ENCODE results near the gene STX3. TPM values are rescaled to one million over a fixed set of nuclear protein-coding genes. Genes with fewer than 3 reads are reported as not detected.
"Not testable (repeated sequence)": the region's sequence is repeated elsewhere in the genome, so short reads cannot be mapped to it uniquely, and the experiment has no call there.

The STX3 gene
- total RNA-seq, 1 experiment from 2014 or later = 23.9 TPM

GRCh38 chr11:59758401-59759037 is 3.3 kb downstream of the STX3 start:
- no peak for DNase-seq (ENCODE audit: low read depth)

- no peak for DNase-seq (ENCODE audit: low read depth)
Measured at GRCh38 chr11:59759900-59760299, 4.7 kb downstream of the STX3 start.

- DNase-seq (ENCODE audit: low read depth) = no peak
Measured at GRCh38 chr11:59760771-59761170, 5.6 kb downstream of the STX3 start.

- no peak for DNase-seq (ENCODE audit: low read depth)
Measured at GRCh38 chr11:59761993-59762392, 6.8 kb downstream of the STX3 start.

DNA sequence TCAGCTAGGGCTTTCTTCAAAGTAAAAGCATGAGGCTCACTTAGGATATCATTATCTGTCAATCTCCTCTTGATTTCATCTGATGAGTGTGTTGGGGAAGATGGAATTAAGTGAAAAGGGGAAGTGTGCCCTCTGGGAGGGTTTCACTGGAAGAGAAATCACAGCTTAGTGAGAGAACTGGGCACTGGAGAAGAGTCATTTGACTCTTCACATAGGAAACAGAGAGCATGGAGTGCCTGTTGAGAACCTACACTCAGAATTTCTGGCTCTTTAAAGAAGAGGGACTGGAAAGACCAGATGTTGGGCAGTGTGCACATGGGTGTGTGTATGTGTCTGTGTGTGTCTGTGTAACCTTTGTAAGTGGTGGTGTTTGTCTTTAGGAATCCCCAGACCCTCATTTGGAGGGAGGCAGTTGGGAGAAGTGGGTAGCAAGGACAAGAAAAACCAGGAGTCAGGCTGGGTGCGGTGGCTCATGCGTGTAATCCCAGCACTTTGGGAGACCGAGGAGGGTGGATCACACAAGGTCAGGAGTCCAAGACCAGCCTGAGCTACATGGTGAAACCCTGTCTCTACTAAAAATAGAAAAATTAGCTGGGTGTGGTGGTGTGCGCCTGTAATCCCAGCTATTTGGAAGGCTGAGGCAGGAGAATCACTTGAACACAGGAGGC is 10.0 kb downstream of the STX3 start:
- DNase-seq (ENCODE audit: low read depth) = no peak

- DNase-seq (ENCODE audit: low read depth) = no peak
Measured at GRCh38 chr11:59766542-59767224, 11.5 kb downstream of the STX3 start.

DNA sequence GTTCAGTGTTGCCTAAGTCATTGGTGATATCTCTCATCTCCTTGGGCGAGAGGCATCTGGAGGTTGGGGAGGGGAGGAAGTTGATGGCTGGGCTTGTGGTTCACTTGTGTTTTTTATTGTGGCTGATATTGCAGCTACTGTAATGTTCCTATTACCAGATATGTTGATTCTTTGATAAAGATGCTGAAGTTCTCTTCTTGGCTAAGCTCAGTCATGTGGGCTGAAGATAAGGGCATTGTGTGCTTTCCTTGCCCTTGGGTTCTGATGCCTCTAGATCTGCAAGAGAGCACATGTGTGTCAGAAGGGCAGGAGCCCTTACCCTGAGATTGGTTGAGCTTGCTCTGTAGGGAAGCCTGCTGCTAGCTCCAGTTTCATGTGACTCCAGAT is 12.0 kb downstream of the STX3 start:
- DNase-seq (ENCODE audit: low read depth) = no peak

DNA sequence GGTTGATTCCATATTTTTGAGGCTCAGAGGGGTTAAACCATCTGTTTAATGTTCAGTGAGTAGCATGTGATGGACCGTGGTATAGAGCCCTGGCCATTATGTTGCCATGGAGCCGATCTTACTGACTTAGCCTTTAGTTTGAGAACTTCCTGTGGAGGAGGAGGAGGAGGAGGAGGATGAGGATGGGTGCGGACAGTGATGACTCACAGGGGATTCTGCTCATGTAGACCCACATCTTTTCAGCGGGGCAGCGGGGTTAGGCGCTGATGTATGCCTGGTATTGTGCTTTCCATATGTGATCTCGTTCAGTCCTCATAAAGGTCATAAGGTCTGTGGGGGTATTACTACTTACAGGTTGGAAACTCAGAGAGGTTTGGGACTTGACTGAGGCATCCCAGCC is 13.9 kb downstream of the STX3 start:
- peak; percentile 10 for DNase-seq (ENCODE audit: low read depth)

DNA sequence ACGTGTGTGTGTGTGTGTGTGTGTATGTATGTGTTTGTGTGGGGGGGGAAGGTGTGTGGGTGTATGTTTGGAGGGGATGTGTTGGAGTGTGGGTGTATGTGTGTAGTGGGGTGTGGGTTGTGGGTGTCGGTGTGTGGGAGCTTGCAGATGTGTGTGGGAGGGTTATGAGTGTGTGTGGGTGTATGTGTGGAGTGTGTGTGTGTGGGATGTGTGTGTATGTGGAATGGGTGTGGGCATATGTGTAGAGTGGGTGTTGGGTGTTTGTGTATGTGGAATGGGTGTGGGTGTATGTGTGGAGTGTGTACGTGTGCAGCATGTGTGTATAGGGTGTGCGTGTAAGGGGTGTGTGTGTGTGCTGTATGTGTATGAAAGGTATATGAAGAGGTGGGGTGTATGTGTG is 14.7 kb downstream of the STX3 start:
- DNase-seq (ENCODE audit: low read depth) = no peak

DNA sequence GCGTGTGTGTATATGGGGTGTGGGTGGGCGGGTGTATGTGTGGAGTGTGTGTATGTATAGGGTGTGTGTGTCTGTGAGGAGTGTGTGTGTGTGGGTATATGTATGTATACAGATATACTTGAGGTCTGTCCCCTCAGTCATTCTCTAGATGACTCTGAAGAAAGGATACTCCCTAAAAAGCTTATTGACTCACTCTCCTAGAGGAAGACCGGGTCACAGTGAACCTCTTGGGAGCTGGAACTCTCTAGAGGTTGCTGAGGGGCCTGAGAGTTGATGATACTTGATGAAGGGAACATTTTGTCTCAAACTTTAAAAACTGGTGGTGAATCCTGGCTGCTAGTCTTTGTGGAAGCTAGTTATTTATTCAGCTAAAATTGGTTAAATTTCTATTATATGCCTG is 15.1 kb downstream of the STX3 start:
- DNase-seq (ENCODE audit: low read depth) = no peak

- DNase-seq (ENCODE audit: low read depth) = no peak
Measured at GRCh38 chr11:59770869-59771268, 15.7 kb downstream of the STX3 start.

DNA sequence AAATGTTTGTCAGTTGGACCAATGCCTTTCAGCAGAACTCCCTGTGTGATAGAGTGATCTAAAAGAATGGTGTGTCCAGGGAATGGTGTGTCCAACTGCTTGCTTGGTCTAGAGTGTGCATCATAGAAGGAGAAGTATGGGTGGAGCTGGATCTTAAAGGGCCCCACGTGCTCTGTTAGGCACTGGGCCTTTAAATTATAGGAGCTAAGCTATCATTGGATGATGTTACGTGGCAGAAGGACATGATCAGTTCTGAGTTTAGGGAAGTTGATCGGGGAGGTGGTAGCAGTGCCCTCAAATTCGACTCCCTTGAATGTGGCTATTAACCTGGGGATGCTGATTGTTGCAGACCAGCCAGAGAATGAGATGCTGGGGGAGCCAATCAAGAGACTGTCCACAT is 16.4 kb downstream of the STX3 start:
- DNase-seq (ENCODE audit: low read depth) = no peak

GRCh38 chr11:59773083-59773440 is 17.9 kb downstream of the STX3 start:
- no peak for DNase-seq (ENCODE audit: low read depth)

DNA sequence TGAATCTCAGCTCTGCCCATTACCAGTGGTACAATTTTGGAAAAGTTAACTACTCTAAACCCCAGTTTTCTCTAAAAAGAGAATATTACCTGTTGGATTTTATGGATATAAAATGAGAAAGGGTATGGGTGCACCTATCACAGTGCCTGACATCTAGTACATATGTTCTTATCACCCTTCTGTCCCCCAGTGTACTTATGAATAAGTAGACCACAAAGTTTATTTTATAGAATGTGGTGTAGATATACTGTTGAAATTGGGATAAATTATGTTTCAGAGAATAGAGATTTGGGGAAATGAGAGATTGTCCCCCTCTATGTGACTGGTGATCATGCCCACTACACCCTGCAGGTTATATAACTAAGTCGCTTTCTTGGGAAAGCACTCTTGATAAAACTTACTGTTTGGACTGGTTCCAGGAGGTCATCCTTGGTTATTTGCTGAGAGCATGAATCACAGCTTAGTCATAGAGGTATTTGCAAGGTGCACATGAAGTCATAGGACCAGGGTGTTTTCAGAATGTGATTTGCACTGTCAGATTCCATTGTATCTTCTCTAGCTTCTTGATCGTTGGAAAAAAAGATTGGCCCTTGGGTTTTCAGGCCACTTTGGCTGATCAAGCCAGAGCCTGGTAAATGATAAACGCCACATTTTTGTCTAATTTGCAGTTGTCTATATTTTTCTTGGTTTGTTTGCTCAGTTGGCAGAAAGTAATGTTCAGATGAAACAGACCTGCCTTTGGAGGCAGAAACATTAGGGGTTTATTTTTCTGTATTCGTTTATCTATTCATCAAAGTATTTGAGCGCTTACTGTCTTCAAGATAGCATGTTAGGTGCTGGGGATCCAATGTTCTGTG is 21.3 kb downstream of the STX3 start:
- peak; percentile 82 for DNase-seq (ENCODE audit: low read depth)

- DNase-seq (ENCODE audit: low read depth) = no peak
Measured at GRCh38 chr11:59777104-59777503, 21.9 kb downstream of the STX3 start.

DNA sequence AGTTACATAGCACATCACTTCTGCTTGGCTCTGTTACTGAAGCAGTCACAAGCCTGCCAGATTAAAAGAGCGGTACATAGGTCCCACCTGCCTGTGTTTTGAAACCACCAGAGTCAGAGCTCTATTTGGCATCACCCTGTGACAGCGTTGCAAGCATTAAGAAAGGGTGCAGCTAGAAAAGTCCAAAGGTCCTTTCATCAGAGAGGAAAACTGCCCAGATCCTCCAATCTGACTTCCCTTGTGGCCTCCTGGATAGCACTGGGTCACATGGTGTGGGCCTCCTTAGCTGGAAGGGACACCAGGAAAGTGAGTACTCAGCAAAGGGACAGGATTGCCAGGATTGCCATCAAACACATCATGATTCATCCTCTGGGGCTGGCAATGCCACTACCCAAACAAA is 22.9 kb downstream of the STX3 start:
- no peak for DNase-seq (ENCODE audit: low read depth)

- no peak for DNase-seq (ENCODE audit: low read depth)
Measured at GRCh38 chr11:59779487-59779886, 24.3 kb downstream of the STX3 start.

DNA sequence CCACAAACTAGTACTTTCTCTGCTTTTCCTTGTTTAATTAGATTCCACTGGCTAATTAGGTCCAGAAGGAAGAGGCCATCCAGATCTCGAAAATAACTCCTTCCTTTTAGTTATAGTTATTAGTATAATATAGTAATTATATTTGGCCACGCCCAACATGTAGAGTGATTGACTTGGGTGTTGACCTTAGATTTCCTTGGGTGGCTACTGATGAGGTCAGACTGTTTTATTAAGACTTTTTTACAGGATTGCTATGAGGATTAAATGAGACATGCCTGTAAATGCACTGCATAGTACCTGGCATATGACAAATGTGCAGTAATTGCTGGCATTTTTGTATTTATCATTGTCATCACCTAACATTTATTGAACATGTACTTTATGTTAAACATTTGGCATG is 26.9 kb downstream of the STX3 start:
- no peak for DNase-seq (ENCODE audit: low read depth)

GRCh38 chr11:59783632-59784090 is 28.5 kb downstream of the STX3 start:
- DNase-seq (ENCODE audit: low read depth) = no peak

- not testable (repeated sequence) for DNase-seq (ENCODE audit: low read depth)
Measured at GRCh38 chr11:59784441-59784840, 29.3 kb downstream of the STX3 start.

- DNase-seq (ENCODE audit: low read depth) = no peak
Measured at GRCh38 chr11:59785818-59786217, 30.6 kb downstream of the STX3 start.

DNA sequence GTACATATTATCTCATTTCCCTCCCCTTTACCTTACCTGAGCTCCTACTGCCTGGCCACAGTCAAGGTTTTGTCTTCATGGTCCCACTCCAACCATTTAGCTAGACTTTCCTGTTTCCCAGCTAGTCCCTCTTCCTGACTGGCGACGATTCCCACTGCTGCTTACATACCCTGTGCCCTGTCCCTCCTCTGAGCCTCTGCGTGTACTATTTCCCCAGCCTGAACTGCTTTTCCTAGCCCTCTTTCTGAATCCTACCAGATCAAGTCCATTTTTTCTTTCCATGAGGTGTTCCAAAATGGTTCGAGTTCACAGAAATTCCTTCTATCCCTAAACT is 32.0 kb downstream of the STX3 start:
- no peak for DNase-seq (ENCODE audit: low read depth)
